PC-3 (cell line): Measurements from ENCODE around the gene MALAT1. TPM values are rescaled to one million over a fixed set of nuclear protein-coding genes. Genes with fewer than 3 reads are reported as not detected.
"Not testable (repeated sequence)": the region's sequence is repeated elsewhere in the genome, so short reads cannot be mapped to it uniquely, and the experiment has no call there.

ENCODE experiments used
- ATAC-seq: fragments of 200-7000 bp; cut with Tn5 transposase; 2 replicates; pipeline ENCODE4 v1.9.1; 2020; ENCODE audit warnings: mild to moderate bottlenecking, moderate library complexity
- BruUV-seq: library from RNA; stranded (reverse); fragments of 400-500 nt; replicated peaks from 2 replicates; lab custom pipeline; 2021; lab: Mats Ljungman, UMichigan
- CTCF ChIA-PET: fragments of 300-600 bp; sonication (Branson Sonifier 250); formaldehyde crosslinking; loops from one replicate; lab custom pipeline; 2022; ENCODE audit warnings: antibody characterized with exemption; lab: Charles Lee
- POLR2A ChIA-PET: fragments of 300-600 bp; sonication (Branson Sonifier 250); formaldehyde crosslinking; loops from one replicate; lab custom pipeline; 2022; ENCODE audit warnings: antibody characterized with exemption; ENCODE audit not compliant: unreplicated experiment; lab: Charles Lee
- DNase-seq: peaks from one replicate; pipeline ENCODE4 v3.0.0-alpha.2; 2015
- H2AFZ ChIP-seq: fragments of 300-600 bp; sonication (generic); 2 replicates; pipeline ENCODE4 v1.6.0; 2016; ENCODE audit warnings: antibody characterized with exemption, low read length
- H3F3A ChIP-seq: fragments of 300-600 bp; sonication (generic); one replicate; pipeline ENCODE4 v1.6.0; 2017; ENCODE audit warnings: antibody characterized with exemption, low read length, control low read depth, mild to moderate bottlenecking; ENCODE audit not compliant: unreplicated experiment
- H3K27ac ChIP-seq: fragments of 300-600 bp; sonication (generic); 2 replicates; pipeline ENCODE4 v1.5.1; 2016; ENCODE audit warnings: mild to moderate bottlenecking, low read length
- H3K27me3 ChIP-seq: fragments of 300-600 bp; sonication (generic); 2 replicates; pipeline ENCODE4 v1.6.1; 2016; ENCODE audit warnings: low read length, mixed read lengths
- H3K36me3 ChIP-seq: fragments of 300-600 bp; sonication (generic); 2 replicates; pipeline ENCODE4 v1.6.1; 2016; ENCODE audit warnings: low read depth, mixed run types, low read length, mixed read lengths
- H3K4me1 ChIP-seq: fragments of 300-600 bp; sonication (generic); 2 replicates; pipeline ENCODE4 v1.5.1; 2016; ENCODE audit warnings: low read length; ENCODE audit not compliant: insufficient read depth
- H3K4me2 ChIP-seq: fragments of 300-600 bp; sonication (generic); 2 replicates; pipeline ENCODE4 v1.6.0; 2016; ENCODE audit warnings: low read length
- H3K4me3 ChIP-seq: fragments of 300-600 bp; sonication (generic); 2 replicates; pipeline ENCODE4 v1.5.1; 2016; ENCODE audit warnings: mild to moderate bottlenecking, low read length, mixed read lengths
- H3K79me2 ChIP-seq: fragments of 300-600 bp; sonication (generic); 2 replicates; pipeline ENCODE4 v1.6.1; 2017; ENCODE audit warnings: low read length, mixed read lengths
- H3K9ac ChIP-seq: fragments of 300-600 bp; sonication (generic); 2 replicates; pipeline ENCODE4 v1.6.0; 2016; ENCODE audit warnings: mild to moderate bottlenecking, low read length
- H3K9me2 ChIP-seq: fragments of 300-600 bp; sonication (generic); replicated peaks from 2 replicates; pipeline ENCODE4 v1.6.1; 2016; ENCODE audit warnings: mixed run types, low read length, mixed read lengths
- H3K9me3 ChIP-seq: fragments of 300-600 bp; sonication (generic); 2 replicates; pipeline ENCODE4 v1.6.1; 2016; ENCODE audit warnings: low read length, mixed read lengths
- H4K20me1 ChIP-seq: fragments of 300-600 bp; sonication (generic); 2 replicates; pipeline ENCODE4 v1.6.1; 2016; ENCODE audit warnings: low read length, mixed read lengths
- EZH2 ChIP-seq: fragments of 300-600 bp; sonication (generic); IDR thresholded peaks from one replicate; pipeline ENCODE4 v1.6.1; 2017; ENCODE audit warnings: antibody characterized with exemption, mild to moderate bottlenecking, low read length; ENCODE audit not compliant: unreplicated experiment
- EZH2phosphoT487 ChIP-seq: fragments of 300-600 bp; sonication (generic); IDR thresholded peaks from 2 replicates; pipeline ENCODE4 v1.6.1; 2018; ENCODE audit warnings: mild to moderate bottlenecking, antibody characterized with exemption, low read length, borderline replicate concordance
- intact Hi-C: fragments of 100-400 bp; cut with micrococcal nuclease; formaldehyde crosslinking; loops from 2 replicates; pipeline ENCODE4 v1.9.0; 2023
- total RNA-seq: library from RNA; depleted of rRNA; stranded (reverse); fragments of >200 nt; gene quantifications from 2 replicates; pipeline ENCODE4 v1.2.3, GENCODE V29; 2014
- TF ChIP-seq, protein P1 (sequence below): fragments of 300-600 bp; sonication (generic); conservative IDR thresholded peaks from 2 replicates; pipeline ENCODE4 v1.5.1; 2017; ENCODE audit warnings: antibody characterized with exemption, low read depth, mild to moderate bottlenecking, low read length

Gene MALAT1
- total RNA-seq, 1 experiment from 2014 or later = 1,345 TPM

- BruUV-seq, H3K27ac ChIP-seq, CTCF ChIA-PET, intact Hi-C loops, H3K9ac ChIP-seq, H3K27me3 ChIP-seq, H3K9me3 ChIP-seq, ATAC-seq, H3K36me3 ChIP-seq, H3K9me2 ChIP-seq, POLR2A ChIA-PET, H3K4me3 ChIP-seq, DNase-seq, H2AFZ ChIP-seq, H3F3A ChIP-seq, H3K4me2 ChIP-seq, H4K20me1 ChIP-seq: not testable (repeated sequence)
- Histone ChIP-seq H3K4me1 (peaks cover 11% of the 10 kb centered on the region), H3K79me2 (peaks cover 19% of the 10 kb centered on the region)
These were observed 23.1 kb downstream of the MALAT1 start for GRCh38 chr11:65521777-65522521.

- BruUV-seq, H4K20me1 ChIP-seq, CTCF ChIA-PET, intact Hi-C loops, H3K9ac ChIP-seq, H3K27me3 ChIP-seq, H3K27ac ChIP-seq, H3K9me3 ChIP-seq, POLR2A ChIA-PET, H3K4me2 ChIP-seq, H3K4me3 ChIP-seq, H2AFZ ChIP-seq, DNase-seq, H3K9me2 ChIP-seq, H3F3A ChIP-seq, ATAC-seq: not testable (repeated sequence)
- Histone ChIP-seq H3K79me2 (peaks cover 21% of the 10 kb centered on the region), H3K36me3 (peaks cover 10% of the 10 kb centered on the region; the same call in 1 of the 2 replicates), H3K4me1 (peaks cover 11% of the 10 kb centered on the region)
These were observed 24.1 kb downstream of the MALAT1 start for GRCh38 chr11:65522718-65523630.

DNA sequence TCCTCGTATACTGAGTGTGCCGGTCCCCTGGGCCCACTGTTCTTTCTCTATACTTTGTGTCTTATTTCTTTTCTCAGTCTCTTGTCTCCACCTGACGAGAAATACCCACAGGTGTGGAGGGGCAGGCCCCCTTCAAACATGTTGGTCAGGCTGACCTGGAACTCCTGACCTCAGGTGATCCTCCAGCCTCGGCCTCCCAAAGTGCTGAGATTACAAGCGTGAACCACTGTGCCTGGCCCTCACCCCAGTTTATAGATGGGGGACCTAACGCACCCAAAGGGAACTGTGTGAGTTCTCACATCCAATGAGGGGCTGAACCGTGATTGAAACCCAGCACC, 24.8 kb downstream of the MALAT1 start:
- H3K4me3 ChIP-seq, H3K27ac ChIP-seq, H4K20me1 ChIP-seq, H3K9me2 ChIP-seq, CTCF ChIA-PET, H3K9me3 ChIP-seq, ATAC-seq, H3K4me2 ChIP-seq, H3K9ac ChIP-seq, intact Hi-C loops, H3F3A ChIP-seq, H2AFZ ChIP-seq, DNase-seq, POLR2A ChIA-PET, H3K27me3 ChIP-seq, BruUV-seq: not testable (repeated sequence)
- H3K79me2 ChIP-seq = peaks cover 21% of the 10 kb centered on the region
- H3K36me3 ChIP-seq = peaks cover 10% of the 10 kb centered on the region; the same call in 1 of the 2 replicates
- H3K4me1 ChIP-seq = peaks cover 11% of the 10 kb centered on the region

GRCh38 chr11:65524014-65524740, 25.3 kb downstream of the MALAT1 start:
- no peaks in the 10 kb centered on the region for H3K9me2 ChIP-seq
- H3K4me2 ChIP-seq = peak overlapping the region; percentile 54; the same call in 1 of the 2 replicates
- peaks cover 10% of the 10 kb centered on the region; the same call in 1 of the 2 replicates for H3K36me3 ChIP-seq
- DNase-seq (no peak), ATAC-seq (peak; percentile 3; the same call in 1 of the 2 replicates)
- peak overlapping the region; percentile 32; the same call in 1 of the 2 replicates for H3K4me3 ChIP-seq
- peaks cover 11% of the 10 kb centered on the region for H3K4me1 ChIP-seq
- no peak overlapping the region for H3K27ac ChIP-seq
- no peaks in the 10 kb centered on the region for H3K9me3 ChIP-seq
- H3K79me2 ChIP-seq = peaks cover 21% of the 10 kb centered on the region
- BruUV-seq = no TSS peak
- H4K20me1 ChIP-seq = no peaks in the 10 kb centered on the region
- H2AFZ ChIP-seq = peak overlapping the region; percentile 46; the same call in 1 of the 2 replicates
- no peaks in the 10 kb centered on the region for H3K27me3 ChIP-seq
- POLR2A ChIA-PET = interaction anchor here (0.9 kb wide), 1 partner anchor 22 kb away, joined by 7 read pairs; no protein-coding TSS in a partner anchor
- peaks cover 3% of the 10 kb centered on the region for H3F3A ChIP-seq
- intact Hi-C loops = no loop called here
- no peak for TF ChIP-seq EZH2
- no peak for TF ChIP-seq EZH2phosphoT487
- TF ChIP-seq, protein P1, sequence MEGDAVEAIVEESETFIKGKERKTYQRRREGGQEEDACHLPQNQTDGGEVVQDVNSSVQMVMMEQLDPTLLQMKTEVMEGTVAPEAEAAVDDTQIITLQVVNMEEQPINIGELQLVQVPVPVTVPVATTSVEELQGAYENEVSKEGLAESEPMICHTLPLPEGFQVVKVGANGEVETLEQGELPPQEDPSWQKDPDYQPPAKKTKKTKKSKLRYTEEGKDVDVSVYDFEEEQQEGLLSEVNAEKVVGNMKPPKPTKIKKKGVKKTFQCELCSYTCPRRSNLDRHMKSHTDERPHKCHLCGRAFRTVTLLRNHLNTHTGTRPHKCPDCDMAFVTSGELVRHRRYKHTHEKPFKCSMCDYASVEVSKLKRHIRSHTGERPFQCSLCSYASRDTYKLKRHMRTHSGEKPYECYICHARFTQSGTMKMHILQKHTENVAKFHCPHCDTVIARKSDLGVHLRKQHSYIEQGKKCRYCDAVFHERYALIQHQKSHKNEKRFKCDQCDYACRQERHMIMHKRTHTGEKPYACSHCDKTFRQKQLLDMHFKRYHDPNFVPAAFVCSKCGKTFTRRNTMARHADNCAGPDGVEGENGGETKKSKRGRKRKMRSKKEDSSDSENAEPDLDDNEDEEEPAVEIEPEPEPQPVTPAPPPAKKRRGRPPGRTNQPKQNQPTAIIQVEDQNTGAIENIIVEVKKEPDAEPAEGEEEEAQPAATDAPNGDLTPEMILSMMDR = no peak
- CTCF ChIA-PET = interaction anchor here (0.9 to 1.0 kb wide), 2 partner anchors 64 to 108 kb away, joined by 5 to 6 read pairs; no protein-coding TSS in a partner anchor
- H3K9ac ChIP-seq = no peak overlapping the region
